Ishikawa (cell line): ENCODE results near the gene FADS3.

Source experiments
- CEBPB ChIP-seq: IDR thresholded peaks from 2 replicates; pipeline ENCODE4 v1.6.1; 2012
- CREB1 ChIP-seq: IDR thresholded peaks from 2 replicates; pipeline ENCODE4 v1.6.1; 2012; ENCODE audit warnings: low read depth
- EGR1 ChIP-seq: IDR thresholded peaks from 2 replicates; pipeline ENCODE4 v1.6.1; 2012
- EP300 ChIP-seq: IDR thresholded peaks from 2 replicates; pipeline ENCODE4 v1.6.1; 2012; ENCODE audit warnings: borderline replicate concordance
- FOXM1 ChIP-seq: IDR thresholded peaks from 2 replicates; pipeline ENCODE4 v1.6.1; 2012; ENCODE audit warnings: low read depth, borderline replicate concordance
- NFIC ChIP-seq: IDR thresholded peaks from 2 replicates; pipeline ENCODE4 v1.6.1; 2012
- RAD21 ChIP-seq: IDR thresholded peaks from 2 replicates; pipeline ENCODE4 v1.6.1; 2012; ENCODE audit warnings: low read depth
- TAF1 ChIP-seq: IDR thresholded peaks from 2 replicates; pipeline ENCODE4 v1.6.1; 2012; ENCODE audit warnings: low read depth, mild to moderate bottlenecking
- TCF12 ChIP-seq: IDR thresholded peaks from 2 replicates; pipeline ENCODE4 v1.6.1; 2012; ENCODE audit warnings: low read depth
- TEAD4 ChIP-seq: IDR thresholded peaks from 2 replicates; pipeline ENCODE4 v1.6.1; 2012
- YY1 ChIP-seq: IDR thresholded peaks from 2 replicates; pipeline ENCODE4 v1.6.1; 2012; ENCODE audit warnings: low read depth
- ZBTB7A ChIP-seq: IDR thresholded peaks from 2 replicates; pipeline ENCODE4 v1.6.1; 2012; ENCODE audit warnings: low read depth
- TF ChIP-seq, protein P1 (sequence below): IDR thresholded peaks from 2 replicates; pipeline ENCODE4 v1.6.1; 2012; ENCODE audit warnings: low read depth, mild to moderate bottlenecking
- TF ChIP-seq, protein P2 (sequence below): IDR thresholded peaks from 2 replicates; pipeline ENCODE4 v1.6.1; 2012
- TF ChIP-seq, protein P3 (sequence below): IDR thresholded peaks from 2 replicates; pipeline ENCODE4 v1.6.1; 2012

FADS3 gene

DNA sequence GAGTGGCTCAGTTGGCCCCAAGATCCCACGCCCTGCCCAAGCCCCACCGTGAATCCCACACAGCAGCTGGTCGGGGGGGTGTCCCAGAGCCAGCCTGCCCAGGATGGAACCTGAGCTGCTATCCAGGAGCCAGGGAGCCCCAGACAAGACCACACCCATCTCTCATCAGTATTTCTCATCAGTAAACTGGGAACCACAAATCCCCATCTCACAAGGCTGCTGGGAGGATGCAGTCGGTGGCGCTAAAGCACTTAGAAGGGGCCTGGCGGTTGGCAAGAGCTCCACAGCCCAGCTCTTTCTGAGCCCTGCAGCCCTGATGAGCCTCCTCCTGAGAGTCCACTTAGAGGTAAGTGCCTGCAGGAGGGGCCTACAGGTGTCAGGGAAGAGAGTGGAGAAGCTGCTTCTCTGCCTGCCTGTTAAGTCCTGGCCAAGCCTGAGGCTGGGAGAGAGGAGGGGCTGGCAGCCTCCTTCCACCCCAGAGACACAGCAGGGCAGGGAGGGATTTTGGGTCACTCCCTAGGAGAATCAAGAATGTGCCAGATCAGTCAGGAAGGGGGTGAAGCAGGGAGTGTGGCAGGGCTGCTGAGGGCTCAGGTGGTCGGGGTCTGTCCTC, 6.1 kb downstream of the FADS3 start:
- TF ChIP-seq, protein P1, sequence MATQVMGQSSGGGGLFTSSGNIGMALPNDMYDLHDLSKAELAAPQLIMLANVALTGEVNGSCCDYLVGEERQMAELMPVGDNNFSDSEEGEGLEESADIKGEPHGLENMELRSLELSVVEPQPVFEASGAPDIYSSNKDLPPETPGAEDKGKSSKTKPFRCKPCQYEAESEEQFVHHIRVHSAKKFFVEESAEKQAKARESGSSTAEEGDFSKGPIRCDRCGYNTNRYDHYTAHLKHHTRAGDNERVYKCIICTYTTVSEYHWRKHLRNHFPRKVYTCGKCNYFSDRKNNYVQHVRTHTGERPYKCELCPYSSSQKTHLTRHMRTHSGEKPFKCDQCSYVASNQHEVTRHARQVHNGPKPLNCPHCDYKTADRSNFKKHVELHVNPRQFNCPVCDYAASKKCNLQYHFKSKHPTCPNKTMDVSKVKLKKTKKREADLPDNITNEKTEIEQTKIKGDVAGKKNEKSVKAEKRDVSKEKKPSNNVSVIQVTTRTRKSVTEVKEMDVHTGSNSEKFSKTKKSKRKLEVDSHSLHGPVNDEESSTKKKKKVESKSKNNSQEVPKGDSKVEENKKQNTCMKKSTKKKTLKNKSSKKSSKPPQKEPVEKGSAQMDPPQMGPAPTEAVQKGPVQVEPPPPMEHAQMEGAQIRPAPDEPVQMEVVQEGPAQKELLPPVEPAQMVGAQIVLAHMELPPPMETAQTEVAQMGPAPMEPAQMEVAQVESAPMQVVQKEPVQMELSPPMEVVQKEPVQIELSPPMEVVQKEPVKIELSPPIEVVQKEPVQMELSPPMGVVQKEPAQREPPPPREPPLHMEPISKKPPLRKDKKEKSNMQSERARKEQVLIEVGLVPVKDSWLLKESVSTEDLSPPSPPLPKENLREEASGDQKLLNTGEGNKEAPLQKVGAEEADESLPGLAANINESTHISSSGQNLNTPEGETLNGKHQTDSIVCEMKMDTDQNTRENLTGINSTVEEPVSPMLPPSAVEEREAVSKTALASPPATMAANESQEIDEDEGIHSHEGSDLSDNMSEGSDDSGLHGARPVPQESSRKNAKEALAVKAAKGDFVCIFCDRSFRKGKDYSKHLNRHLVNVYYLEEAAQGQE = no peak
- no peak for TF ChIP-seq CEBPB
- no peak for TF ChIP-seq NFIC
- no peak for TF ChIP-seq EGR1
- no peak for TF ChIP-seq FOXM1
- no peak for TF ChIP-seq EP300
- TF ChIP-seq, protein P2, sequence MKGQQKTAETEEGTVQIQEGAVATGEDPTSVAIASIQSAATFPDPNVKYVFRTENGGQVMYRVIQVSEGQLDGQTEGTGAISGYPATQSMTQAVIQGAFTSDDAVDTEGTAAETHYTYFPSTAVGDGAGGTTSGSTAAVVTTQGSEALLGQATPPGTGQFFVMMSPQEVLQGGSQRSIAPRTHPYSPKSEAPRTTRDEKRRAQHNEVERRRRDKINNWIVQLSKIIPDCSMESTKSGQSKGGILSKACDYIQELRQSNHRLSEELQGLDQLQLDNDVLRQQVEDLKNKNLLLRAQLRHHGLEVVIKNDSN = no peak
- no peak for TF ChIP-seq CREB1
- no peak for TF ChIP-seq RAD21
- no peak for TF ChIP-seq ZBTB7A
- no peak for TF ChIP-seq YY1
- TF ChIP-seq TCF12 = no peak
- TF ChIP-seq TEAD4 = no peak
- TF ChIP-seq, protein P3, sequence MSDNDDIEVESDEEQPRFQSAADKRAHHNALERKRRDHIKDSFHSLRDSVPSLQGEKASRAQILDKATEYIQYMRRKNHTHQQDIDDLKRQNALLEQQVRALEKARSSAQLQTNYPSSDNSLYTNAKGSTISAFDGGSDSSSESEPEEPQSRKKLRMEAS = no peak
- TF ChIP-seq TAF1 = no peak

DNA sequence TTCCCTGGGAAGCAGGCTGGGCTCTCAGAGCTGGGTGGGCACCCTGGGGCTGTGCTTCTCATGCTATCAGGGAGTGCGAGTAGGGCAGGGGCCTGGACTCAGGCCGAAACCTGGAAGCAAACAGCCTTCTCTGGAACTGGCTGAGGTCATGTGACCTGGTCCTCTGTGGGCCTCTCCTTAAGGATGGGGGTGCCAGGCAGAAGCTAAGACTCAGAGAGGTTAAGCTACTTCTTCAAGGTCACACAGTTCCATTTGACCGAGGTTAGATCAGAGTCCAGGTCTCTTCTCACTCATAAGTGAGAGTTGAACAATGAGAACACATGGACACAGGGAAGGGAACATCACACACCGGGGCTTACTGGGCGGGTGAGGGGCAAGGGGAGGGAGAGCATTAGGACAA, 7.4 kb downstream of the FADS3 start:
- no peak for TF ChIP-seq CREB1
- TF ChIP-seq CEBPB = no peak
- no peak for TF ChIP-seq NFIC
- TF ChIP-seq ZBTB7A = no peak
- TF ChIP-seq FOXM1 = no peak
- no peak for TF ChIP-seq TCF12
- TF ChIP-seq TEAD4 = no peak
- no peak for TF ChIP-seq TAF1
- no peak for TF ChIP-seq EP300

DNA sequence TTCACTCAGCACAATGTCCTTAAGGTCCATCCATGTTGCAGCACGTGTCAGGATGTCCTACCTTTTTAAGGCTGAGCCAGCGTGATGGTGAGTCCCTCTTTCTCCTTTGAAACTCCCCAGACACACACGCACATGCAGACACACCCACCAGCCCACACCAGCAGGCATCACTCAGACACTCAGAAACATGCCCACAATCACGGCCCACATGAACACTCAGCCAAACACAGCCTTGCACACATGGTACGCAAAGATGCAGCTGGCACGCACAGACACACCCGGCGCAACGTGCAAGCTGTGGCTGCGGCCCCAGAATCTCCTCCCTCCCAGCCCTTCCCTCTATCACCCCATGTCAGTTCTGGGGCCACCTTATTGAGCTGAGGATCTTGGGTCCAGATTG, 8.0 kb downstream of the FADS3 start:
- TF ChIP-seq, protein P1 = no peak
- no peak for TF ChIP-seq CEBPB
- TF ChIP-seq FOXM1 = no peak

DNA sequence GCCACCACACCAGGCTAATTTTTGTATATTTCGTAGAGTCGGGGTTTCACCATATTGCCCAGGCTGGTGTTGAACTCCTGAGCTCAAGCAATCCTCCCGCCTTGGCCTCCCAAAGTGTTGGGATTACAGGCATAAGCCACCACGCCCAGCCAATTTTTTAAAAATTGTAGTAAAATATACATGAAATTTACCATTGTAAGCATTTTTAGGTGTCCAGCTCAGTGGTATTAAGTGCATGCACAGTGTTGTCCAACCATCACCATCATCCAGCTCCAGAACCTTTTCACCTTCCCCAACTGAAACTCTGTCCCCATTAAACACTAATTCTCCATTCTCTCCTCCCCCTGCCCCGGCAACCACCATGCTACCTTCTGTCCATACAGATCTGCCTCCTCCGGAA, 8.5 kb downstream of the FADS3 start:
- TF ChIP-seq ZBTB7A = no peak
- TF ChIP-seq, protein P1 = no peak

DNA sequence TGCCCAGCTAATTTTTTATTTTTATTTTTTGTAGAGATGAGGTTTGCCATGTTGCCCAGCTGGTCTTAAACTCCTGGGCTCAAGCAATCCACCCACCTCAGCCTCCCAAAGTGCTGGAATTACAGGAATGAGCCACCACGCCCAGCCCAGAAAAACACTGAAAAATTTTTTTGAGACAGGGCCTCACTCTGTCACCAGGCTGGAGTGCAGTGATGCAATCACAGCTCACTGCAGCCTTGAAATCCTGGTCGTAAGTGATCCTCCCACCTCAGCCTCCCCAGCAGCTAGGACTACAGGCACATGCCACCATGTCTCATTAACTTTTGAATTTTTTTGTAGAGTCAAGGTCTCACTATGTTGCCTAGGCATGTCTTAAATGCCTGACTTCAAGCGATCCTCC, 9.1 kb downstream of the FADS3 start:
- TF ChIP-seq TEAD4 (peak; percentile 67; the same call in 1 of the 2 replicates), CEBPB (peak; percentile 80)

DNA sequence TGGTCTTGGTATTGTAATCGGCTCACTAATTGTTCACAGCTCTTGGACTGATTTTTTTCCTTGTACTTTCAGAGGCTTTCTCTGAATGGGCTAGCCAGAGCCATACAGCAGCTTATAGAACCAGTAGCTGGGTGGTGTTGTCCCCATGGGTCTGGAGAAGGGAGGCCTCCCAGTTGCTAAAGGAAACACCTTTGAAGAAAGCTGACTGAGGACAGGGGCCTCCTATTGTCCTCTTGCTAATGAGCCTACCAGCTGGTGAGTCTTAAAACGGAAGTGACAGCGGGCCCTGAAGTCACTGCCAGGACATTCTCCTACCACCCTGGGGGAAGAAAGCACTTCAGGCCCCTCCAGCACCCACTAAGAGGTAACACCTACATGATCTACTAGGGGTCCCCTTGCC, 9.9 kb downstream of the FADS3 start:
- TF ChIP-seq NFIC (no peak), CEBPB (no peak), TEAD4 (no peak), TAF1 (no peak), TCF12 (no peak), CREB1 (no peak), RAD21 (no peak), YY1 (no peak), EGR1 (no peak), ZBTB7A (no peak), FOXM1 (no peak)
- TF ChIP-seq, protein P1 = no peak
- TF ChIP-seq, protein P2 = no peak
- TF ChIP-seq, protein P3 = no peak
